GM04503 (cell line): Measurements from ENCODE around the gene NRG3.

Experiments used
- DNase-seq: peaks from one replicate; pipeline ENCODE4 v3.0.0-alpha.2; 2012; ENCODE audit warnings: low read depth

Gene NRG3

DNA sequence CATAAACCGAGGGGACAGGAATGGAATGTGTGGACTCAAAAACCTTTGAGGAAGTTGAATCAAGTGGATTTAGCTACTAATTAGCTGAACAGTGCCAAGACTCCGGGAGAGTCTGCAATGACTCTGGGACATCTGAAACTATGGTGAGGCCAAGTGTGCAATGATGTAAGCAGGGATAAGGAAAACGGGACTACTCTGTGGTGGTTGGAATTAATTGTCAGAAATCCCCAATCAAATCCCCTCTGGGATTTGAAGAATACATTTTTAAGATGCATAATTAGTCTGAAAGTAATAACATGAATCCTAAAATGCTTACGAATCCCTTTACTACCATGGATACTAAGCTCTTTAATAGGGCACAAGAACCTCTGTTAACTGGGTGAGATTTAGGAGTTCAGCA, 602.8 kb downstream of the NRG3 start:
- DNase-seq = no peak

DNA sequence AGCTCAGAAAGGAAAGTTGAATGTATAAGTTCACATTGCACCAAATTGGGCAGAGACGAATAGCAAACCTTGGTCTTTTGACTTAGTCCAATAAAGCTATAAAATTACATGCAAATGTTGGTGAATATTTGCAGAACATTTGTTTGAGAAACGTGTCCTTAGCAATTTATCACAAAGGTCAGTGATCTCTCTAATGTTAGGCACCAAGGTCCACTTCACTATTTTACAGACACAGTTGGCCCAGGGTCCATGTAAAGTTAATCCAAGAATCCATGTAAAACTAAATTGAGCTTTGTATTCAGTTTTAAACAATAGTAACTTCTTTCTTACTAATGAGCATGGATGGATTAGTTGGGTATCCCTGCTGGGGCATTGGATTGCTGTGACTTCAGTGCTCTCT, 617.7 kb downstream of the NRG3 start:
- DNase-seq = no peak

DNA sequence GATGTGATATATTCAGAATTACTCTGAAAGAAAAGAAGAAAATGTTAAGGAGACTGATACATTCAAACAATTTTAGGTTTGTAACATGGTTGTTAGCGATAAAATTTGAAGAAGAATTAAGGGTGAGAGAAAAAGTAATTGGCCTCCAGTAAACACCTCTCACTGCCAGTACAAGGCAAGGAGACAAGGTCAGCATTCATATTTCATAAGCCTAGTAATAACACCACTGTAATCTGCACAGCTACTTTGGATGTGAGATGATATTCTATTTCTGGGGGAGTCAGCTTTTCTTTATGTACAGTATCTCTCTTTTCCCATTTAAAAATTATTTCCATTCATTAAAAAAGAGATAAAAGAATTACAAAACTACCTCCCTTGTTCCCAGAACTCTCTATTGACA, 621.1 kb downstream of the NRG3 start:
- no peak for DNase-seq

DNA sequence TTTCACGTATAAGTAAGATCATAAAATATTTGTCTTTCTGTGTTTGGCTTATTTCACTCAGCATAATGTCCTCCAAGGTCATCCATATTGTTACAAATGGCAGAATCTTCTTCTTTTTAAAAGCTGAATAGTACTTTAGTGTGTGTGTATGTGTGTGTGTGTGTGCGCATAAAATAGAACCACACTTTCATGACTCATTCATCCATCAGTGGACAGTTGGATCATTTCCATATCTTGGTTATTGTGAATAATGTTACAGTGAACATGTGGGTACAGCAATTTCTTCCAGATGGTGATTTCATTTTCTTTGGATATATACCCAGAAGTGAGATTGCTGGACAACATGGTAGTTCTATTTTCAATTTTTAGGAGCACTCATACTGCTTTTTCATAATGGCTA, 622.4 kb downstream of the NRG3 start:
- no peak for DNase-seq

DNA sequence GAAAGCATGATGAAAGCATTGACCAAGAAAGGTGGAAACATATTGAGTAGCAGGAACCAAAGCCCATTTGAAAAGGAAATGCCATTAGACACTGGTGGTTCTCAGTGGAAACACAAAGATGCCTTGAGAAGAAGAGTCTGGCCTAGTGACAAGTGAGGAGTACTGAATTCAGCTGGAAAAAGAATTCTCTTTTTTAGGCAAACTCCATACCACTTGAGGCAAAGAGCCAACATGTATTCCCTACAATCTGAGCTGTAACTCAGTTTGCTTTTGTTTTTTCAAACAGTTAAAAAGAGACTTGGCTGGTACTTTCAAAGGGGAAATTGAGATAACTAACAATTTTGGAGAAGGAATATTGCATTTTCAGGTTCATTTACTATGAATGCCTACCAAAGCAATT, 624.0 kb downstream of the NRG3 start:
- DNase-seq = no peak

DNA sequence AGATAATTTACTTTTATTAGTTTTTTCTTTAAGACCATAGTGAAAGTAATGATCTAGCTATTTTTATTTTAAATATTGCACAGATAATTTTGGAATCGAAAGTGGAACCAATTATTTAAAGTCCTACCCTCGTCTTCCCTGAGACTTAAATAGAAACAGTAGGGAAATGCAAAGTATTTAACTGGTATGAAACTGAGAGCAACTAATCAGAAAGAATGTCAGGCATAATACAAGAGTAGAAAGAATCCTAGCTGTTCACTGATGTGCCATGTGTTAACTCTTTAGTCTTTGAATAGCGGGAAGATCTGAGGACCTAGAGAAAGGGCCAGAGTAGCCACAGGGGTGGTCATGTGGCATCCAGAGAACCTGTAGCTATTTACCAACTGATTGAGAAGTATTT, 630.0 kb downstream of the NRG3 start:
- DNase-seq = no peak

DNA sequence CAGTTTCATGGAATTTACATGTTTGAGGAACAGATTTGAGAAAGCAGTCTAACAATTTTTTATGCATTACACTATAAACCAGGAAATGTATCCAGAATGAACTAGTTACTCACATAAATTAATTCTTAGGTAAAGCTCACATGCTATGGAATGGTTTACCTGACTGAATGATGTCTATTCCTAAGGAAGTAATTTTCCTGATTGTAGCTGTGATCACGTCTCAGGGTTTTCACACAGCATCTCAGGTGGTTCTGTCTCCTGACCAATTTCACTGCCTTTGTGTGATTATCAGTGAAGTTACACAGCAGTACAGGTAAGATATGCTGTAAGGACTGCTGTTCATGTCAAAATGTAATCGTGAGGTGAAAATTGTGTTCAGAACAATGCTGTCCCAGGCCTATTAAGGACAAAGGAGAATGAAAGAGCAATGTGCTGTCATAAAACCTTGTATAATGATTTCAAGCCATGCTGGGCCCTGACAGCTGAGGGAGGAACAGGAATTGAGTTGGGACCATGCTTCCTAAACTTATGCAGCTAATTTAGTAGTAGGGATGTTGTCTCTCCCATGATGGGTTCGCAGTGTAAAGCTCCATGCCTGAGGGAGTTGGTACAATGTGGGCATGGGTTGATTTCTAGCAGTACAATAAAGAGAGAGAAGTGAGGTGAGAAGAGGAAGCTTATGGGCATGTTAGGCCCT, 631.8 kb downstream of the NRG3 start:
- DNase-seq = no peak

DNA sequence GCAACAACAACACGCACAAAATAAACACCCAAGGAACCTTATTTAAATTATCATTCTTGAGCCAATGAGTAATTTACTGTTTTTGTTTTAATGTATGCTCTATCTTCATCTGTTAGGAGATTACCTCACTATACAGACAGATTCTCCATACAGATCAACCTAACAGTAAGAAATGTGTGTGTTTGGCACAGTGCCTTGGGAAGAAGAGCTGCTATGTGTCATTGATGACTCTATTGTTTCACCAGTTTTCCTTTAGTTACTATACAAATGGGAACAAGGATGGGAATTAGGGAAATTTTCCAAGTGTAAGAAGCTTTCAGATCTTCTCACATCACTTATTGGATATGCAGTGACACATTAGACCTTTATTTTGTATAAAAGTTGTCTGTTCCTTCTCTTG, 640.3 kb downstream of the NRG3 start:
- DNase-seq = no peak

DNA sequence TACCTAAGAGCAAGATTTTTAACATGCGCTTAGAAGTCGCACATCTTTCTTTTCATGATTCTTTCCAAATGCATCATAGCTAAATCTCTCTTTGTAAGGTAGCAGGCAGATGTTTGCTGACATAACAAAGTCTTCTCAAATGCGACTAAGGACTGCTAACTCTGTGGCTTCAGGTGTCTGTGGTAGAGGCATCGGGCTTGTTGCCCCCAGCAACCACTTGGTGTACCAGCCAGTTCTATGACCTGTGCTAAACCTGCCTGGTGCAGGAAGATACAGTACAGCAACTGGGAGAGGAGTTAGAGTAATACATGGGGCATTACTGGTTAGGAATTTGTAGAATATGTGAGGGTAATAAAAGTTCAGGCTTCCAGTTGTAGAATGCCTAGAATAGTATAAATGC, 654.1 kb downstream of the NRG3 start:
- DNase-seq = no peak

DNA sequence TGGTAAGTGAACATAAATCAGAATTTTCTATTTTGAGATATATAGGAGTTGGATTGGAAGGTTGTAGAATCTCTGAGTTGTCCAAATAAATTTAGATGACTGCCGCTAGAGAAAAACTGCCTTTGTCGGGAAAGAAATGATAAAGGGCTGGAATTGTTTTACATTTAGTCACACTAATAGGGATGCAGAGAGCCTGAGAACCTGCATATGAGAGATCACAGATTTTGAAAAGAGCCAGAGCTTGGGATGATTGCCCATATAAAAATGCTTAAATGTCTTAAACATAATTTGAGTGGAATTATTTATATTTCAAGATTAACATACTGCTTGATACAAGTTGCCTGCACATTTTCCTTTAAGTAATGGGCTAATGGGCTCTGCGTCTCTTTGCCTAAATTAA, 660.5 kb downstream of the NRG3 start:
- no peak for DNase-seq

DNA sequence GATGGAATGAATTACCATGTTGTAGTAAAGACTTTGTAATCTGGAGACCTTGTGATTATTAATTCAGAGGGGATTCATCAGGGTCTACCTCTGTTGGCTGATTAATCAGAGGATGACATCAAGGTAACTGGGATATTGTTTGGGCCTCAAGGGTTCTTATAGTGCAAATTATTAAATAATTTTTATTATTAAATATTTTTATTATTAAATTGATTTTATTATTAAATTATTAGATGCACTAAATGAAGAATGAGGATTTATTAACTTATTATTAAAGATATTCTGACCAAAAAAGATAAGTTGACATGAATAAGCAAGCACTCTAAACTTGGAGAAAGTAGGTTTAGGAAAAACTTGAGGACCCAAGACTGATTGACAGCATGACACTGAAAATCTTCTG, 661.7 kb downstream of the NRG3 start:
- DNase-seq = no peak

DNA sequence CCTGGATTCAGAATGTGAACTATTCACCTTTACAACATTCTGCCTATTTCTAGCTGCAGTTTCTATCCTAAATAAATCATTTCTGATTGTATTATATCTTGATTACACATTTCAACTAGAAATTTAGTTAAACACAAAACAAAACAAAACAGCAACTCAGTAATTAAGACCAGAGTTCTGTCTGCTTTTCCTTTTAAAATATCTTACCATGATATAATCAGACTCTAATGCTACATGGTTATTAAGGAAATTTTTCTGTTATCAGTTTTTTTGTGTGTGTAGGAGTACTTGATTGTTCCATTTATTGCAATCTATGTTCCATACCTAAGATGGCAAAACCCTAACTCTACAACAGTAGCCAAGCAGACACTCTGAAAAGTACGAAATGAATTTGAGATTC, 663.3 kb downstream of the NRG3 start:
- no peak for DNase-seq

DNA sequence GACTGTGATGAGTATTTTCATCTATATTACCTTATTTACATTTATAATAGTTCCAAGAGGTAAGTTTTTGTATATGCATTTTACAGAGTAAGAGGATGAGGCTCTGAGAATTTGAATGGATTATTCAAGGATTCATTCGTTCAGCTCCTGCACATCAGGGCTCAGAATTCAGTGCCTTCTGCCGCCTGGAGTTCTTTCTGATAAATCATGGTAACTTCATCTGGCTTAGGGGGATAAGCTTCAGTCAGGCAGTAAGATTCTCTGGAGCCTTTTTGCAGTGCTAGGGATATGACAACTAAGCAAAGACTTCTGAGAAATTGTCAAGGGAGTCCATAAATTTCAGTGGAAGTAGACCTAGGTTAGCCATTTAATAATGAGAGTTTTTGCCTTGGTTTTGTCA, 668.6 kb downstream of the NRG3 start:
- DNase-seq = no peak

DNA sequence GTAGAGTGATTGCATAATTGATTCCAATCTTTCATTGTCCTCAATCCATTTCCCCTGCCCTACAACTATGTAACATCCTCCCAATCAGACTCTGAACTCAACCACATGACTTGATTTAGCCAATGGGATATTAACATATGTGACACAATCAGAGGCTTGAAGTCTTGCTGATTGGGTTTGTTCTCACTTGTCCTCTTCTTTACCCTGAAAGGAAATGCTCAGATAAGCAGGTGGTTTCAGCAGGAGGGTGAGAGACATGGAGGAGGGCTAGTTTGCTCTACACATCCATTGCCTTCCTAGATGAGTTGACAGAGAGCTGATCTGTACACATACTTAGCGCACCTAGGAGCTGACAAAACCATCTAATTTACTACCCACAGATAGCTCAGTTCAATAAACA, 669.4 kb downstream of the NRG3 start:
- no peak for DNase-seq

DNA sequence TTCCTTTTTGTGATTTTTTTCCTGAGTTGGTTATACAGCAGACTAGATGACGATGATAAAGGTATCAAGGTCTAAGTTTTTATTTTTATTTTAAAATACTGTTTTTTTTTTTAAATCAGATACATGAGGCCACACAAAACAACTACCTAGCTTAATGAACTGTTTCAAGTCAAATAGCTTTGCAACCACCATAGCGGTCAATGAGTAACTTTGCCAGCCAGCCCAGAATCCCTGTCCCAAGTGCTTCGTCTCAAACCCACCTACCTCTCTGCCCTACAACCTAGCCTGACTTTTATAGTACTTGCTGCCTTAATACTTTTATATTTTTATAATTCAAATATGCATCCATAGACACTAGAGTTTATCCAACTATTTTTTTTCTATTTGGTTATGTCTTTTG, 676.5 kb downstream of the NRG3 start:
- no peak for DNase-seq

DNA sequence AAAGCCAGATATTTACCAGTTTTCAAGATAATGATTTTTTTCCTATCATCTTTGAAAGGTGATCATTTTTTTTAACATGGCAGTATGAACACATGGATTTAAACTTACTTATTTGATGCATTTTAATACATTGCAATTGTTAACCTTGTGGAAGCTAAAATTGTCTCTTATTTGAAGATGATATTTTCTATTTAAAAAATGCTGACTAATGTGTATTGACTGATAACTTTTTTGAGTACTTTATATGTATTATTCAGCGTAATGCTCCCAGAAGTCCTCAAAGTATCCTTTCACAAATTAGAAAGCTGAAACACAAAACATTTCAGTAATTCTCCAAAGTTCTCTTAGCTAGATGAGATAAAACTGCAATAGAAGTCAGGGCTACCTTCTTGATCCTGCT, 677.3 kb downstream of the NRG3 start:
- no peak for DNase-seq

DNA sequence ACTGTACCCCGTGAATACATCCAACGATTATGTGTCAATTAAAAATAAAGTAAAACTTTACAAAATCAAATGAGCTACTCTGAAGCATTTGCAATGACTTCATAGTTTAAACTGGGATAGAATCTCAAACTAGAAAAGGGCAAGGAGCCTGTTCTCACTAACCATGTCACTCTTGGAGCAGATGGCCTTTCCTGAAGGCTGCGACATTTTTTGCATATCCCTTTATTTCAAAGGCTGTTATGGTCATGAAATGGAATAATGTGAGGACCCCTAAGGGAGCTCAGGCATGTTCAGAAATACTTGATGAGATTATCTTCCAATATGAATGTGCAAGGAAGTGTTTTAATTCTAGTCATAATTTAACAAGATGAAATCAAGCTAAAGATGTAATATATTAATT, 679.4 kb downstream of the NRG3 start:
- no peak for DNase-seq

DNA sequence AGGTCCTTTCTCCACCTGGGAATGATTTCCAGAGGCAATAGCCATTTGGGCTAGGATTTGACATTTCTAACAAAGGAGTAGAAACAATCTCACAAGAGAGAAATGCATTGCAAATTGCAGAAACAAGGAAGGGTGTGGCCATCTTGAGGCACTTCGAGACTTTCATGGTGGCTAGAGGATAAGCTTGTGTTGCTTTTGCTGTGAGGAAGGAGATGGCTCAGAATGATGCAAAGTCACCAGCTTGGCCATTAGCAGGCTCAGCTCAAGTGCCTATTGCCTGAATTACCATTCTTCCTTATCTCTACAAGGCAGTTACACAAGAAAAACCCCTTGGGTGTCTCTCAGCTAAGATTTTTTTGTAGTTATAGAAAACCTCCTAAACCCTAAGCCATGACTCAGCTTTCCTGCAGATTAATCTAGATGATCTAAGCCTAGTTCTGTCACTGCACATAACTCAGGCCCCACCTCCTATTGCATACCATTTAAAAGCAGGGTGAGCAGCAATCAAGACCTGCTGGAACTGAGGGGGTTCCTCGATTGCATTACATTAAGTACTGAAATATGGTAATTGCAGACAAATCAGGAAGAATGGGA, 683.1 kb downstream of the NRG3 start:
- no peak for DNase-seq

DNA sequence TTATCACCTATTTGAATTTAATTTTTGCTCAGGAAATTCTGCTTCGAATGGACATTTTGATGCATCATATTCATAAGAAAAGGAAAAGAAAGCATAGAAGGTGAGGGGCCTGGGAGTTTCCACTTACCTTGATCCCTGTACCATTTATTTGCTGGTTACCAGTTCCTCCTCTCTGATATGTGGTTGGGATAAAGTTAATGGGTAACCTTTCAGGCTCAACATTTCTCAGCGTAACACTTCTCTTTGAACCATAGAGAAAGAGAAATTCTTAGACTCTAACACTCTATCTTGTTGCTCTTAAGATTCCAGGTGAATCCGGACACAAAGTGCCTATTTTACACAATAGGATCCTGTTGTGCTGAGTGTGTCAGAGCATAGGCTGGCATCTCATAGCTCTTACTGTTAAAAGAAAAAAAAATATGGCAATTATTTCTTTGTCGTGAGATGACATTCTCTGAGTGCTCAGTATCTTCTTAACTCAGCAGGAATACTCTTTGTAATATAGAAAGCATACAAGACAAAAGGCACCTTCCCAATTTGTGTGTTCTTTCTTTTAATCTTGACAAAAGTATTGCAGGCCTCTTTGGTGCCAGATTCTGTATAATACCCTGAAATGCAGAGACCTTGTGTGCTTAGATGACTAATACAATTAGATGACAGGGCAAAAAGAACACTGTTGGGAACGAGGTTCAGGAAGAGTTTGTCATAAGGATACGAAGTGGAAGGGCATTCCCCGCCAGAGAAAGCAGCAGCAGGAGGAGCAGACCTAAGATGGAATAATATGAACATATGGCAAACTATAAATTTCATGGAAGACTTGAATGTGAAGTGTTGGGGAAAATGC, 689.6 kb downstream of the NRG3 start:
- no peak for DNase-seq

DNA sequence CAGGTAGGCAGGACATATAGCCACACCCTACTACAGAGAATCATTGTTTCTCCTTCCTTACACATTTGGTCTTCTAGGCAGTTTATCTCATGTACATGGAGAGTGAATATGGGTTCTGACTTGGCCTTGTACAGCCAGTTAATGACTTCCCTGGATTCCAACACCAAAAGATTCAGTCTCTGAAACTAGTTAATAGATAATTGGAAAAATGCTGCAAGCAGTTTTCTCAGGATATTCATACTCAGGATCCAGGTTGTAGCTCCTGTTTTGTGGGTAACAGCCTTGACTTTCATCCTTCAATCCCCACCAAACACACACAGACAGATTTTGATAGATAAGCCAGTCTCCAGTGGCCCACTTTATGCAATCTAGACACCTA, 690.2 kb downstream of the NRG3 start:
- DNase-seq = no peak

DNA sequence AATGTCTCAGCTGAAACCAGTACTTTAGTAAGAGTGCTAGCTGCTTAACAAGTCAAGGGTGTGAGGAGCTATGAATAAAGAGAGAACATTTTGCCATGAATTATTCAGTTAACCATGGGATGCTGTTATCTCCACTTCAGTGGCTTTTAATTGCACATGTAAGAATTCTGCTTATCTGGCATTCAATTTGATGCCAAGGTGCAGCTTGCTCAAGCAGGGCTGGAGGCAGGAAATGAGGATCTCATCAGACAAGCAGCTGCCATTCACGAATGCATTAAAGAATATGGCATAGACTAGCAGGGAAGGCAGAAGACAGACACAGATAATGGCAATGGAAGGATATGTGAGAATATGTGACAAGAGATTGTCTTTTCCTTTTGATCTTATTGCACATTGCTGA, 697.8 kb downstream of the NRG3 start:
- no peak for DNase-seq

DNA sequence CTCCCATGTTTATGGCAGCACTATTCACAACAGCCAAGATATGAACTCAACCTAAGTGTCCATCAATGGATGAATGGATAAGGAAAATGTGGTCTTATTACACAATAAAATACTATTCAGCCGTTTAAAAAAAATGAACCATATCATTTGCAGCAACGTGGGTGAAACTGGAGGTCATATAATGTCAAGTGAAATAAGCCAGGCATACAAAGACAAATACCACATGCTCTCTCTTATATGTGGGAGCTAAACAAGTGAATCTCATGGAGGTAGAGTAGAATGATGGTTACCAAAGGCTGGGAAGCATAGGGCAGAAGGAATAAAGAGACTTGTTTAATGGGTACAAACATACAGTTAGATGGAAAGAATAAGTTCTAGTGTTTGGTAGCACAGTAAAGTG, 699.1 kb downstream of the NRG3 start:
- DNase-seq = no peak

DNA sequence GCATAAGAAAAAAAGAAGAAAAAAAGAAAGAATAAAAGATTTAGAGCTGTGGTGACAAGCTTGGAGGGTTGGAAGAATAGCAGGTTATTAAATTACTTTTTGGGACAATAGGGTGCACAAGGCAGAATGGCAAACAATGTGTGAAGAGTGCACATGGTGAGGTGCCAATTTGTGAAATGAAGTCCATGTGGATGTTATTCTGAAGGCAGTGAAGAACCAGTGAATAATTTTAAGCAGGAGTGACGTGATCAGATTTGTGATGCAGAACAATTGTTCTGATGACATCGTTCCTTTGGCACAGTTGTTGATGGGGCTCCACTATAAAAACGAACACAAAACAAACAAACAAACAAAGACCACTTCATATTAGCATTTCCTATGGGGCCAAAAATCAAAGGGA, 700.3 kb downstream of the NRG3 start:
- no peak for DNase-seq

DNA sequence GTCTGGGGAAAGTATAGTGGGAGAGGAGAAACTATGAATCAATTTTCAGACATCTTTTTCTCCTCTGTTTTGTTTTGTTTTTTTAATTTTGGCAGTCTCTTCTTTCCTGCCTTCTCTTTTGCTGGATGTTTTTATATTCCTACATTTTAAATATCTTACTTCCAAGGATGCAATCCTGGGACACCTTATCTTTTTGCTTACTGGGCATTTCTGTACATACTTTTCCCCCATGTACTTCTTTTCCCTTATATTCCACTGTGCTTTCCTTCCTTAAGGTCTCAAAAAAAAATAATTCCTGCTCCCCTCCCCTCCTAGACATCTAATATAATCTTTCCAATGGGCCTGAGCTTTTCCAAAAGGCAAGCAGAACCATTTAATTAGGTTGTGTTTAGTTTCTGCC, 701.1 kb downstream of the NRG3 start:
- no peak for DNase-seq
